ENCODE results near the gene GABRD.

GABRD gene

DNA sequence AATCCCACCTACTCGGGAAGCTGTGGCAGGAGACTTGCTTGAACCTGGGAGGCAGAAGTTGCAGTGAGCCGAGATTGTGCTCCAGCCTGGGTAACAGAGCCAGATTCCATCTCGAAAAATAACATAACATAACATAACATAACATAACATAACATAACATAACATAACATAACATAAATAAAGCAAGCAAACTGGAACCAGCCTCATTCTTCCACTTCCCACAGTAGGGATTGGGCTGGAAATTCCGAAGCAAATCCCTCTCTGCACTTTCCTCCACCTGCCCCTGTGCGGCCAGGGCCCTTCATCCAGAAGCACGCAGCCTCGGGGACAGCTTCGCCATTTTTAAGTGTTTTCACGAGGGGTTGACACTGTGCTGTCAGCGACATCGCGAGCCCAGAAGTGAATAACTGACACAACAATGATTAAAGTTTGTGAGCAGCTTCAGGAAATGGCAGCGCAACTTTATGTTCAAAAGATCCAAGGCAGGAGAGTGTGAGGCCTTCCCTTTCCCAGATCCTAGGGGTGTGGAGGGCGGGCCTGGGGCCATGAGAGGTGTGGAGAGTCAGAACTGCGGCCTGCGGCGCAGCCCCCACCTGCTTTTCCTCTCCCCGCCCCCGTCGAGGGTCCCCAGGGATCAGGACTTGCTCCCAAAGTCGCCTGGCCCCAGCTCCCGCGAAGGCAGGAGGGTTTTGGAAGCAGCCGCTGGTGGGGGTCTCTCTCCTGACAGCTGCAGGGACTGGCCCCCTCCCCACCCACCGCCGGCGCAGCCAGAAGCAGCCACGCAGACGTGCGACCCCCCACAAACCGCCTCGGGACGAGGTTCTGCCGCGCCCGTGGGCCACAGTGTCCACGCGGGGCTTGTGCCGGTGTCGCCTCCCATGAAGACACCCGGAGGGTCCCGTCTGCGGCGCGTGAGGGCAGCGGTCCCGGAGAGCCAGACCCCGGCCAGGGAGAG is 651 bp upstream of the GABRD start:
- DNase-seq (ENCODE audit: low read depth) = no peak

DNA sequence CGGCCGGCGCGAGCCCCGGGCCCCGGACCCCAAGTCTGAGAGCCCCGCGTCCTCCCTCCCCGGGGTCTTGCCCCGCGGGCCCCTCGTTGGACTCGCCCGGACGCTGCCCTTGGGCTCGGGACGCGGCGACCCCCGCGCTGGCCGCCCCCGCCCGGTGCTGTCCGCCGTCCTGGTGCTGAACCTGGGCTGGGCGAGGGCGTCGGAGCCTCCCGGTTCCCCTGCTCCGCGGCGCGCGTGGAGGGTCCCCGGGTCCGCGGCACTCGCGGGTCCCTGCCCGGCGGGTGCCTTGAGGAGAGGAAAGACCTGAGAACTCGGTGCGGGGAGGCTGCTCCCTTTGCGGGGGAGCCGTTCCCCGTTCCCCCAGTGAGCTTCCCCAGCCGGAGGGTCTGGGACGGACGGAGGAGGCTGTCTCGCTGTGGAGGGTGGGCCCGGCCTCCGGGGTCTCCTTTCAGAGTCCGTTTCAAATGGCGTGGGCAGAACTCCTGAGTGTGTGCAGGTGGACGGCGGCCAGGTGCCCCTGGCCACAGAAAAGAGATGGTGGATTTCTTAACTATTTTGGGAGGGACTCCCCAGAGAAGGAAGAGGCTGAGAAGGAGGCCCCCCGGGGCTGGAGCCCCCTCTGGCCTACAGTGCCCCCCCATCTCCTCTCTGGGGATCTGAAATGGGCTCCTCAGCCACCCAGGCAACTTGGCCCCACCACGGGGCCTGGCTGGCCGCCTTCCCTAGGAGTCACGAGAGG is 595 bp downstream of the GABRD start:
- no peak for DNase-seq (ENCODE audit: low read depth)

DNA sequence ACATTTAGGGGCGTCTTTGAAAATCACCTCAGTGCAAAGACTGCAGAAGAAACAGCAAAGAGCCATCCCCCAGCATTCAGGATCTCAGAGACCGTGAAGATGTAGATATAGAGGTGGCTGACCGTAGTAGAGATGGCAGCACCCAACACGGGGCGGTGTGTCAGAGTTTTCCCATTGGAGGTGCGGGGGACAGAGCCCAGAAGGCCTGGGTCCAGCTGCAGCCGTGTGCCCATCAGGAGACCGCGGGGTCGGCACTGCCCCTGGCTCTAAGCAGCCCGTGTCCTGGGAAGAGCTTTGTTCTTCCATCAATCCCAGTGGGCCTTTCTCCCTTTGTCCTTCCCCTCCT is 1.1 kb downstream of the GABRD start:
- DNase-seq (ENCODE audit: low read depth) = no peak

DNA sequence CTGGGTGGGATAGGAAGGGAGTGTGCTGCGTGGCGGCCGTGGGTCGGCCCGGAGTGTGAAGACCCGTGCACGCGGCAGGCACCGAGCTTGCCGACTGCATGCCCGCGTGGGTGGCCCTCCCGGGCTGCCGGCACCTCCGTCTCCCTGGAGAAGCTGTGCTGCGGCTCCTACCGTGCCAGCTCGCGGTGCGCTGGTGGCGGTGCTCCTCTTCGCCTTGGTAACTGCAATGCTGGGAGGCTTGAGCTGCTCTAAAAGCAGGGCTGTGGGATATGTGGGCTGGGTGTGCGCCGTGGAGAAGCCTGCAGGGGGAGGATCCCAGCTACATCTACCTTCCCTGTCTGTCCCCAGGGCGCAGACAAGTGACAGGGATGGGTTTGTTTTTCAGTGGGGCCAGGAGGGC is 2.4 kb downstream of the GABRD start:
- no peak for DNase-seq (ENCODE audit: low read depth)

DNA sequence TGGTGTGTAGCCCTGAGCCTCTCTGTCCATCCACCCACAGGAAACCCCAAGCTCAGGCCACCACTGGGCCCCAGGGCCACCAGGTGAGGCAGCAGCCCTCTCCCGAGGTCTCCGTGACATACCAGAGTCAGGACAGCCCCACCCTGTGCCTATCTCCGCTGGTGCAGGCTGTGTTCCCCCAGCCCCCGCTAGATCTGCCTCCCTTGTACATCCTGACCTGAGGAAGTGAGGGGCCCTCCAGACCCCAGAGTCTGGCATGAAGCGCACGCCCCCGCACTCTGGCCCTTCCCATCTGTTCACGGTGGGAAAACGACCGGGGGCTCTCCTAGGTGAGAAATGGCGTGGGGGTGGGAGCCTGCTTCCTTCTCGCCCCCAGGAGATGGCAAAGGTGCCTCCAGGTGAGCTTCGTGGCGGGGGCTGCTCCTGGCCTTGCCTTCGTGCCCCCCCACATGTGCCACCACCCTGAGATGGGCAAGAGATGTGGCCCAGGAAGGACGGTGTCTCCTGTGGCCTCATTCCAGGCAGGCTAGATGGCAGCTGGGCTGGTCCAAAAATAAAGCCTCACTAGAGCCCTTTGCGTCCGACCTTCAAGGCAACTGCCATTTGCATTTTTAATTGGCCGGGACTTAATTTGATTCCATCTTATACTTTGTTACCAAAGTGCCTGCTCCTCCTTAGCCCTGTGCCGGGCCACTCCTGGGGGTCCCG is 3.1 kb downstream of the GABRD start:
- DNase-seq (ENCODE audit: low read depth) = no peak

DNA sequence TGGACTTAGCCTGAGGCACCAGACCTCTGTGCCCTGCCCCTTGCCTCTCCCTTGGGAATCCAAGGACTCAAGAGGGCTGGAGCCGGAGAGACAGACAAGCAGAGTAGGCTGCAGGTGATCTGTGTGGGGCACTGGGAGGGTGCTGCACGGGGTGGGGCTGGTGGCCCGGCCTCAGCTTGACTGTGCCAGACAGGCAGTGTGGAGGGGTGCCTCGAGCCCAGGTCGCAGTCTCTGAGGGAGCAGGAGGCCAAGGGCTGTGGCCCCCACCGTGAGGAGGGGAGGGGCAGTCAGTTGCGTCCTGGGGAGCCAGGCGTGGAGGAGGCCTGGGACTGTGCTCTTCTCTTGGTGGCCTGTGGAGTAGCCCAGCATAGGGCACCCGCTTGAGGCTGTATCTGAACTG is 4.0 kb downstream of the GABRD start:
- no peak for DNase-seq (ENCODE audit: low read depth)

DNA sequence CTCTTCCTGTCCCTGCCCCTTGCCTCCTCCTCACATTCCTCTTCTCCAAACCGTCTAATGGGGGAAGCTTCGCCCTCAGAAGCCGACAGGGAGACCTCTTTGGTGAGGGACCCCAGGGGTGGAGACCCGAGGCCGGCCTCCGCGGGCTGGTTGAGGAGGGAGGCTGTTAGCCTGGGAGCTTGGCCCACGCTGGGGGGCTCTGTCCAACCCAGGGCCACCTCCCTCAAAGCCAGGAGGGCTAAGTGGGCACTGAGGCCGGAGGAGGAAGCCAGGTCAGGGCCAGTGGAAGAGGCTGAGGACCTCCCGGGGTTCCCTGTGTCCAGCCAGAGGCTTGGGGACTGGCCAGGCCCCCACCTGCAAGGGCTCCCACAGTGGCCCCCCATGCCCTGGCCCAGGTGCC is 5.3 kb downstream of the GABRD start:
- no peak for DNase-seq (ENCODE audit: low read depth)

DNA sequence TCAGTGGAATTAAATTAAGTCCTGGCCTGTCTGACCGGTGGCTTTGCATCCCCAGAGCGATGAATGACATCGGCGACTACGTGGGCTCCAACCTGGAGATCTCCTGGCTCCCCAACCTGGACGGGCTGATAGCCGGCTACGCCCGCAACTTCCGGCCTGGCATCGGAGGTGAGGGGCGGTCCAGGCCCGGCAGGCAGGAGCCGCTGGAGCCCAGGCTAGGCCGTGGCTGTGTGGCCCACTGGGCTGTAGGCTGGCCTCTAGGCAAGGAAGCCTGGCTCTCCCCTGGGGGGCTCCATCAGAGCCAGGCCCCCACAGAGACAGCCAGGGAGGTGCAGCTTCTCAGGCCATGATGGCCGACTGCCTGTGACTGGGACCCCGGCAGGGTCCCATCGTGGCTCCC is 5.7 kb downstream of the GABRD start:
- no peak for DNase-seq (ENCODE audit: low read depth)

DNA sequence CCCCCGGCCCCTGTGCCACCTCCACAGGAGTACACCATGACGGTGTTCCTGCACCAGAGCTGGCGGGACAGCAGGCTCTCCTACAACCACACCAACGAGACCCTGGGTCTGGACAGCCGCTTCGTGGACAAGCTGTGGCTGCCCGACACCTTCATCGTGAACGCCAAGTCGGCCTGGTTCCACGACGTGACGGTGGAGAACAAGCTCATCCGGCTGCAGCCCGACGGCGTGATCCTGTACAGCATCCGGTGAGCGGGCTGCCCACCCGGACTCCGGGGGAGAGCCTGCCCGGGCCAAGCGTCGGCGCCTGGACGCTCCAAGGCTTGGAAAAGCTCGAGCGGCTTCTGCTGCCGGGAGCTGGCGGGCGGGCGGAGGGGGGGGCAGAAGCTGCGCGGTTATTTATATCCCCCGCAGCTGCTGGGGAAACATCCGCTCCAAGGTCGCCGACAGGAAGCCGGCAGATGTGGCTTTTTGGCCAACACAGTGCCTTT is 6.4 kb downstream of the GABRD start:
- no peak for DNase-seq (ENCODE audit: low read depth)

DNA sequence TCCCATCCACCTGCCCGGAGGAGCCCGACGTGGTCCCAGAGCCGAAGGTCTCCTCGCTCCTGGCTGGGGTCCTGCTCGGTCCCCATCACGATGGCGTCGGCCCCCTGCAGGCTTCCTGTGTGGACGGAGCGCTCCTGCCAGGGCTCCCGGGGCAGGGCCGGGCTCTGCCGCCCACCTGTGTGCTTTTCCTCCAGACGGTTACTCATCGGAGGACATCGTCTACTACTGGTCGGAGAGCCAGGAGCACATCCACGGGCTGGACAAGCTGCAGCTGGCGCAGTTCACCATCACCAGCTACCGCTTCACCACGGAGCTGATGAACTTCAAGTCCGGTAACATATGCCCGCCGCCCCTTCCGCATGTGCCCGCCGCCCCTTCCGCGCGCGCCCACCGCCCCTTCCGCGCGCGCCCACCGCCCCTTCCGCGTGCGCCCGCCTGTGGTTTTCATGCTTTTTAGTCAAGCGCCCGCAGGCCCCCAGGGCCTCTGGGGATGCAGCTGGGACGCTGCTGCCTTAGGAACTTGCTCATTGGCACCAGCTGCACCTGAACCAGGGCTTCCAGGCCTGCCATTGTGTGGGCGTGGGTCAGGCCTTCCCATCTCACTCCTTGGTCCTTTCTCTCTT is 8.9 kb downstream of the GABRD start:
- no peak for DNase-seq (ENCODE audit: low read depth)

DNA sequence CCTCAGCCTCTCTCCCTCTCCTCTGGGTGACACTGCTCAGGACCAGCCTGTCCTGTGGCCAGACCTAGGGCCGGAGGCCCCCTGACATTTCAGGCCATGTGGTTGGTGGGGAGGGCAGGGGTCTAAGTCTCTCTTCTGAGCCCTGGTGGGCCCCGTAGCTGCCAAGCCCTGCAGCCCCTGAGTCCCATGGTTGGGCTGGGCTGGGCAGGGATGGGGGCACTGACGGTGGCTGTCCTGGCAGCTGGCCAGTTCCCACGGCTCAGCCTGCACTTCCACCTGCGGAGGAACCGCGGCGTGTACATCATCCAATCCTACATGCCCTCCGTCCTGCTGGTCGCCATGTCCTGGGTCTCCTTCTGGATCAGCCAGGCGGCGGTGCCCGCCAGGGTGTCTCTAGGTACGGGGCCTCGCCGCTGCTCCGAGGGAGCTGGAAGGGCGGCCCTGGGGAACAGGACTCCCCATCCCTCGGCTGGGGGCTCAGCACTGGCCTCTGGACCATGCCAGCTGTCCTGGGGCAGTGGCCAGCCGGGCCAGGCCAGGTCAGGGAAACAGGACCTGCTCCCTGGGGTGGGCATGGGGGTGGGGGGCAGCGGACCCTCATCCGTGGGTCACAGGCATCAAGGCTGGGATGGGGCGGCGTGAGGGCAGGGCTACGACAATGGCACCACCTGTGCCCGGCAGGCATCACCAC is 9.9 kb downstream of the GABRD start:
- no peak for DNase-seq (ENCODE audit: low read depth)

DNA sequence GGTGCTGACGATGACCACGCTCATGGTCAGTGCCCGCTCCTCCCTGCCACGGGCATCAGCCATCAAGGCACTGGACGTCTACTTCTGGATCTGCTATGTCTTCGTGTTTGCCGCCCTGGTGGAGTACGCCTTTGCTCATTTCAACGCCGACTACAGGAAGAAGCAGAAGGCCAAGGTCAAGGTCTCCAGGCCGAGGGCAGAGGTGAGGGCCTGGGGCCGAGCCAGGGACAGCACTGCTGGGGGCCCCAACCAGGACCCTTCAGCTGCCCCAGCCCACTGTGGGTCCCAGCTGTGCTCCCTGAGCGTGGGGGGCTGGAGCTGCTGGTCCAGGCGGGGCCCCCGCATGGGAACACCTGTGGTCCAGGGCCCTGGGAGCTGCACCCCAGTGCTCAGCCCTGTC is 10.4 kb downstream of the GABRD start:
- no peak for DNase-seq (ENCODE audit: low read depth)

DNA sequence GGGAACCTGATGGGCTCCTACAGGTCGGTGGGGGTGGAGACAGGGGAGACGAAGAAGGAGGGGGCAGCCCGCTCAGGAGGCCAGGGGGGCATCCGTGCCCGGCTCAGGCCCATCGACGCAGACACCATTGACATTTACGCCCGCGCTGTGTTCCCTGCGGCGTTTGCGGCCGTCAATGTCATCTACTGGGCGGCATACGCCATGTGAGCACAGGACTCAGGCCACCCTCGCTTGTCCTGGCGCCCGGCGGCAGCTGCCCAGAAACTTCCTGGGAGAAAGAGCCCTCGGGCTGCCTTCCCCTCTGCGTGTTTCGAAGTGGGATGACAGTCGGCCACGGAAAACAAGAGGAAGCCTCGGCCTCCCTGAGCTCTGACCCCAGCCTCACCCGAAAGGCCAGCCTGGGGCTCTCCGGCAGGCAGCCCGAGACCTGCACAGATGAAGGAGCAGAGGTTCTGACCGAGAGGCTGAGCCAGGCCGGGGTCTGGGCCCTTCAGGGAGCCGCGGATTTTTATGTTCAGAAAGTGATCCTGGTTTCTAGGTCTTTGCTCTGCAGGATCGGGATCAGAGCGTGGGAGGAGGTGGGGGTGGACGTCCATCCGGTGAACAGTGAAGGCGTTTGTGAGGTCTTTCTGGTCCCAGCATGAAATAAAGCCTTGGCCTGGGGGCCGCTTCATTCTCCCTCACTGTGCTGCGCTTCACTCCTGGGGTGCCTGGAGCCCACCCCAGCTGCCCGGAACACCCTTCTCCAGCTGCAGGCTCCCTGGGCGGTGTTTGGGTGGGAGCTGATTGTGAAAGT is 11.1 kb downstream of the GABRD start:
- no peak for DNase-seq (ENCODE audit: low read depth)

DNA sequence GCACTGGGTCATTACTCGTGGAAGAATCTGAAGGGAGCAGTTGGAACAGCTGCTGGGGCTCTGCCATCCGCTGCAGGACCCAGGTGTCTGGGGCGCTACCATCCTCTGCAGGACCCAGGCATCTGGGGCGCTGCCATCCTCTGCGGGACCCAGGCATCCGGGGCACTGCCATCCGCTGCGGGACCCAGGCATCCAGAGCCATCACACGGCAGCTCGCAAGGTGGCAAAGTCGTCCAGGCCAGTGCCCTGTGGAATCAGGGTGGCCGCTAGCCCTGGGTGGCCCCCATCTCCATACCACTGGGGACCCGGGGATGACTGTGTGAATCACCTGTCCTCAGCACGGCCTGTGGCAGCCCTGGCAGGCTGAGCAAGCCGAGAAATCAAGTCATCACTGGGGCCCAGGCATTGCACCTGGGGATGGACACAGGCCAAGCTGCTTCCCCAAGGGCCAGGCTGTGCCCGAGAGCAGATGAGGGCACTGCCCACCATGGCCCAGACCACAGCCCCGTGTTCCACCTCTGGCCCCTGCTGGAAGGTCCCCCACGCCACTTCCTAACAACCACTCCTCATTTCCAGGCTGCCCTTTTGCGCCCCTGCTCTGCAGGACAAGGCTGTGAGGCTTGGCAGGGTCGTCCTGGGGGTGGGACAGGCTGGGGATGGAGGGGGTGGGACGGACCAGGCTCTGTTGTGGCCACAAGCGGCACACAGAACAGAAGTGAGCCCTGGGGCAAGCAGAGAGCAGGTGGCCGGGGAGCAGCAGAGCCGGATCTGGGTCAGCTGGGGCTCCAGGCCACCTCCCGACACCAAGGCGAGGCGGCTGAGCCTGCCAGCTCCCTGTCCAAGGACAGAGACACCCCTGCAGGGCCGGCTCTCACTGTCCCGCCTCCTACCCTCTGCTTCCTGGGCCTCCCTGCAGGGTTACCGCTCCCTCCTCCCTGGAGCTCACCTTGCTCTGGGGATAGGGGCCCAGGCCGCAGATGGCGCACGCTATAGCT is 12.7 kb downstream of the GABRD start:
- DNase-seq (ENCODE audit: low read depth) = no peak

DNA sequence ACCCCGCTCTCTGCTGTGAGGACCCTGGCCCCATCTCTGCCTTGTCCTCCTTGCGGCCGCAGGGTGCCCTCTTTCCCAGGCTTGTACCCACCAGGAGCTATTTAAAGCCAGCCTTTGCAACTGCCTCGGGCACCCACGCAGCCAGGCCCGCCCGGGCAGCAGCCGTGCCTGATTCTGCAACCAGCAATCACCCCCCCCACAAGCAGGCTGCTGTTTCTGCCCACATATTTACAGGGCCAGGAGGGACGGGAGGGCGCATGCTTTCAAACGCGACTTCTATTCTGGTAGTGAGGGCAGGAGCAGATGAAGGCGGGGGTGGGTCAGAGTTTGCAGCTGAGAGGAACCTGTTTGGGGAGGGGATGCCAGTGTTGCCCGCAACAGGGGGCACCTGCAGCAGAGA is 13.6 kb downstream of the GABRD start:
- no peak for DNase-seq (ENCODE audit: low read depth)

DNA sequence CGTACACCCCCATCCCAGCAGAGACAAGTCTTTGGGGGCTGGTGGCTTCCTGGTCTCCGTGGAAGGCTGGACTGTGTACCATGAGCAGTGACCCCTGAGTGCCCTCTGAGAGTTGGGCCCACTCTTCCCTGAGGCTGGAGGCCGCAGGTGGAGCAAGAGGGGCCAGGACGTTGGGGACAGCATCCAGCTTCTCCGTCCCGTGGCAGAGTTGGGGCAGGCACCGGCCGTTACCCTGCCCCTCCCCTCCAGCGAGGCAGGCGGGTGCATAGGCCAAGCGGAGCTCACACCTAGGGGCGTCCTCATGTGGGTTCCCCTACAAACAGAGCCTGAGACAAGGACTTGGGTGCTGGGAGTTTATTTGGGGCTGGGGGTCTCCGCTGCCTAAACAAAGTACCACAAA is 14.0 kb downstream of the GABRD start:
- no peak for DNase-seq (ENCODE audit: low read depth)

DNA sequence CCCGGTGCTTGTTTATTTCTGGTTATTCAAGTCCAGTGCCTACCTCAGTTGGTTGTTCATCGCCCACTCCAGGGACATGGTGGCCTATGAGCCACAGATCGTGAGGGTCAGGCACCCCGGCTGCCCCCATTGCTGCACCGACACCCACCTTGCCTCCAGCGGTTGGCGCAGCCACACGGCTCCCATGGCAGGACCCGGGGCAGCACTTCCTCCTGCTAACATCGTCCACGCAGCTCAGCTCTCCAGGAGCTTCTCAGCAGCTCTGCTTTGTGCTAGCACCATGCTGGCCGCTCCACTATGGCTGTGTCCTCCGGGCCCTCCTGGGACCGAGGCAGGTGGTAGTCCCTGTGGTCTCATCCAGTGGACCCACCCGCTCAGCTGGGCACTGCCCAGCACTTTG is 17.1 kb downstream of the GABRD start:
- no peak for DNase-seq (ENCODE audit: low read depth)

DNA sequence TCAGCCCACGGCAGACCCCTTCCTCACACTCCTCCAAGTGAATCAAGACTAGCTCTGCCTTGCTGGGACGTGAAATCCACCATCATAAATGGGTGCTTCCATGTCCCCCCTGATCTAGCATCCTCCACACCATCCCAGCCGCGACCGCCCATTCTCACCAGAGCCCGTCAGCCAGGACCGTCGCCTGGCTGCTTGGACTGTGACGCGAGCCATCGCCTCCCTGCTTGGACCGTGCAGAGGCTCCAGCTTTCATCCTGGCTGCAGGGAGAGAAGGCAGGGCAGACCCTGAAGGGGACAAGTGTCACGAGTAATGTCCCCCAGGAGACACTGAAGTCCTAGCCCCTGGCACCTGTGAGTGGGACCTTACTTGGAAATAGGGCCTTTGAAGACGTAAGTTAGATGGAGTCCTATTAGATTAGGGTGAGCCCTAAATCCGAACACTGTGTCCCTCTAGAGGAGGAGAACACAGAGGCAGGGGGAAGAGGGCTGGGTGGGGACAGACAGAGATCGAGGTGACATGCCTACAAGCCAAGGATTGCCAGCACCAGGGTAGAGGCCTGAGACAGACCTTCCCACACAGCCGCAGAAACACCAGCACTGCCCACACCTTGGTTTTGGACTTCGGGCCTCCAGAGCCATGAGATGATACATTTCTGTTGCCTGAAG is 18.3 kb downstream of the GABRD start:
- no peak for DNase-seq (ENCODE audit: low read depth)

DNA sequence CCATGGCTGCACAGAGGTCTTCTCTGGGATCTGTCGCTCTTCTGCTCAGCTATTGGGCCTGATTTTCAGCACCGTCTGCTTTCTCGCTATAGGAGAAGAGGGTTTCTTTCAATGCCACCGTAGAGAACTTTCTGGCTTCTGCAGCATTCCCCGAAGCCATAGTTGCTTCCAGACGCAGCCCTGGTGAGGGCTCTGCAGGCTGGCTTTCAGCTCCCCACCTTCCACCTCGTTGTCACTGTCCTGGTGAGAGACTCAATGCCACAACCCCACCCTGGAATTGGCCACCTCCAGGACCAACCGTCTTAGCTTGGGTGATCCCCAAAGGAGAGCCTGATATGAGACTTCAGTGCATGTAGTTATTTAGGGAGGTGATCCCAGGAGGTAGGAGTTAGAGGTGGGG is 19.1 kb downstream of the GABRD start:
- DNase-seq (ENCODE audit: low read depth) = no peak

Data from ELR (cell line).